Measurements from ENCODE around the gene ADD1. TPM values are rescaled to one million over a fixed set of nuclear protein-coding genes. Genes with fewer than 3 reads are reported as not detected.

ADD1 gene
- total RNA-seq, 2 experiments from 2014 or later, result 196 to 206 TPM

- Mint-ChIP-seq H3K27ac (peak overlapping the region; percentile 76), H3K27me3 (no peaks in the 10 kb centered on the region), H3K4me3 (peak overlapping the region; percentile 64), H3K4me1 (peaks cover 53% of the 10 kb centered on the region), H3K9me3 (ENCODE audit: low read depth) (no peaks in the 10 kb centered on the region), H3K36me3 (ENCODE audit: low read depth) (peaks cover 2% of the 10 kb centered on the region)
- ChIA-PET CTCF (interaction anchor here (0.6 to 1.5 kb wide), 4 partner anchors 18 to 134 kb away, joined by 3 to 7 read pairs (median 3); no protein-coding TSS in a partner anchor), POLR2A (no interaction called here)
- intact Hi-C loops (cut with DNase I, micrococcal nuclease), result loop anchor here (2.0 to 5.0 kb wide), 2 partner anchors 35 to 37 kb away; no protein-coding TSS in a partner anchor
- ATAC-seq, result no peak
- DNase-seq, result no peak
These were observed 44.3 kb upstream of the ADD1 start for GRCh38 chr4:2799224-2799911.

- POLR2A ChIA-PET, result no interaction called here
- intact Hi-C loops (cut with DNase I, micrococcal nuclease), result loop anchor here (2.0 to 5.0 kb wide), 2 partner anchors 35 to 38 kb away; no protein-coding TSS in a partner anchor
- Mint-ChIP-seq H3K4me1 (peaks cover 46% of the 10 kb centered on the region), H3K36me3 (ENCODE audit: low read depth) (peaks cover 2% of the 10 kb centered on the region), H3K4me3 (peak overlapping the region; percentile 57), H3K9me3 (ENCODE audit: low read depth) (no peaks in the 10 kb centered on the region), H3K27me3 (no peaks in the 10 kb centered on the region), H3K27ac (peak overlapping the region; percentile 65)
- DNase-seq, result peak; percentile 41
- no peak for ATAC-seq
- CTCF ChIA-PET, result interaction anchor here (0.6 to 1.0 kb wide), 2 partner anchors 21 to 37 kb away, joined by 3 read pairs; no protein-coding TSS in a partner anchor
These were observed 43.5 kb upstream of the ADD1 start for GRCh38 chr4:2799971-2800690.

DNA sequence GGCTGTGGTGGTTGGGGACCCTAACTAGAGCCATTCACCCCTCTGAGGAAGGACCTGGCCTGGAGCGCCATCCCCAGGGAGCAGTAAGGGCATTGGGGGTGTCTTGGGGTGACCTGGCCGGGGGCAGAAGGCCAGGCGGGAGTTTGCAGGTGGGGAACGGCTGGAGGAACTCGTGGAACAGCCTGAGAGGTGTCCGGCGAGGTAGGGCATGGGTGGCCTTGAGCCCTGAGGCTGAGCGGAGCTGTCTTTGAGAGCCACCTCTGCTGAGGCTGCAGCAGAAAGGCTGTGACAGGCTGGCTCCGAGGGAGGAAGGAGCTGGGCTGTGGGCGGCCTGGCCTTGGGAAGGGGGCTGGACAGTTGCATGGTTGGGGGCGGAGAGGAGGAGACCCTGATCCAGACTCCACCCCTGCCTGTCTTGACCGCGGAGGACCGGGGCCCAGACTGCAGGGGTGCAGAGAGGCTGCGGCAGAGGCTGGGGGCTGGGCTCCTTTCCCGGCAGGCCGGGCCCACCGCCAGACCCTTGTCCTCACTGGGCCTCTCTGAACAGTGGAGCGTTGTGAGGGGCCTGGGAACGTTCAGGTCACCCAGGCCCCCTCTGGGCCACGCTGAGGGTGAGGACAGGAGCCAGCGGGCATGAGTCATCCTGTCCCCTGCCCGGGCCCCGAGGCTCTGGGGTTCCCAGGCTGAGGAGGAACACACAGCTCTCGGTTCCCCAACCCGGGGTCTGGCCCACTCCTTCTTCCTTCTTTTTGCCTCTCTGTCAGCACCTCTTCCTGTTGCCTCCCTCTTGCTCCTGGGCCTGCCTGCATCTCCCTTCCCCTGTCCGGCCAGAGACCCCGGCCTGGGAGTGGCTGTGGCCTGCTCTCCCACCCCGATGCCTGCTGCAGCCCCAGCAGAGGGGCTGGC, 42.7 kb upstream of the ADD1 start:
- Mint-ChIP-seq H3K4me1 (peaks cover 43% of the 10 kb centered on the region), H3K36me3 (ENCODE audit: low read depth) (peaks cover 2% of the 10 kb centered on the region), H3K4me3 (peak overlapping the region; percentile 33), H3K27me3 (no peaks in the 10 kb centered on the region), H3K9me3 (ENCODE audit: low read depth) (no peaks in the 10 kb centered on the region), H3K27ac (peak overlapping the region; percentile 63)
- peak; percentile 45 for ATAC-seq
- peak; percentile 70 for DNase-seq
- intact Hi-C loops (cut with DNase I, micrococcal nuclease), result no loop called here
- ChIA-PET POLR2A (no interaction called here), CTCF (interaction anchor here (0.6 to 1.0 kb wide), 2 partner anchors 20 to 37 kb away, joined by 3 read pairs; no protein-coding TSS in a partner anchor)

DNA sequence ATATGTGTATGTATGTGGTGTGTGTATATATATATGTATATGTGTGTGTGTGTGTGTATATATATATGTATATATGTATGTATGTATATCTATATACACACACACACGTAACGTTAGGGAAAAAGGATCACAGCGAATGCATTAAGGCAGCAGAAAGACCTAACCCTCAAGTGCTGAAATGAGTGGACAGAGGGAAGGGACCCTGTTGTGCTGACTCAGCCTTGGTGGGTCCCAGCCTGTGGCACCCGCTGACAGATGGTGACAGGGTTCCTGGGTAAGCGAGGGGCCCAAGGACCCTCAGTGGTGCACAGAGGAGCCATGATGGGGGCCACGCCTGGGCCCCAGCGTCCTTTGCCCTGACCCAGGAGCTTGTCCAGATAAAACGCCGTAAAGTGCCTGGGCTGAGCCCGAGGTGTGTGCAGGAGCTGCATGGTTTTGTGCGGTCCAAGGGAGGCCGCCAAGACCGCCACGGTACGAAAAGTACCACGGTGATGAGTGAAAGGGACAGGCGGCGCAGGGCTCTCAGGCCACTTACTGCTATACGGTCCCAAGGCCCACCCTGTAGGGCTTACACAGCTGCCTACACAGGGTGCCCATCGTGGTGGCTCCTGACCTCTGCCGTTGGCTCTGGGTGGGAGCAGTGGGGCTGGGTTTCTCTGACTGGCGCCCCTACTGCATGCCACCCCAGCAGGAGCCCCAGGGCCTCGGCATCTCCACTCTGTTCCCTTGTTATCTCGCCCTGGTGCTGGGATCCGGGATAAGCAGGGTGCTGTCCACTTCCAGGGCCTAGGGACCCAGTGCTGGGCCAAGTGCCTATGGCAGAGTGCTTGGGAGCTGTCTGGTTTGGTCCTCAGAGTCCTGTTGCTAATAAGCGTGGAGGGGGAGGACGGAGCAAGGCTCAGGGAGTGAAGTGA, 40.8 kb upstream of the ADD1 start:
- CTCF ChIA-PET, result interaction anchor here (0.6 kb wide), 2 partner anchors 38 to 337 kb away, joined by 3 read pairs; no protein-coding TSS in a partner anchor
- peak; percentile 2 for DNase-seq
- Mint-ChIP-seq H3K27me3 (no peaks in the 10 kb centered on the region), H3K4me3 (no peak overlapping the region), H3K36me3 (ENCODE audit: low read depth) (peaks cover 2% of the 10 kb centered on the region), H3K4me1 (peaks cover 36% of the 10 kb centered on the region), H3K27ac (no peak overlapping the region), H3K9me3 (ENCODE audit: low read depth) (no peaks in the 10 kb centered on the region)
- intact Hi-C loops (cut with DNase I, micrococcal nuclease), result no loop called here
- ATAC-seq, result no peak
- POLR2A ChIA-PET, result interaction anchor here (0.5 kb wide), 1 partner anchor 251 kb away, joined by 3 read pairs; no protein-coding TSS in a partner anchor

GRCh38 chr4:2803624-2804448, 39.8 kb upstream of the ADD1 start:
- ChIA-PET CTCF (interaction anchor here (0.6 kb wide), 3 partner anchors 33 to 338 kb away, joined by 3 read pairs; no protein-coding TSS in a partner anchor), POLR2A (interaction anchor here (0.5 kb wide), 1 partner anchor 252 kb away, joined by 3 read pairs; no protein-coding TSS in a partner anchor)
- ATAC-seq (peak; percentile 27), DNase-seq (no peak)
- intact Hi-C loops (cut with DNase I, micrococcal nuclease), result no loop called here
- Mint-ChIP-seq H3K36me3 (ENCODE audit: low read depth) (peaks cover 2% of the 10 kb centered on the region), H3K9me3 (ENCODE audit: low read depth) (no peaks in the 10 kb centered on the region), H3K27me3 (no peaks in the 10 kb centered on the region), H3K27ac (no peak overlapping the region), H3K4me1 (peaks cover 26% of the 10 kb centered on the region), H3K4me3 (no peak overlapping the region)

- intact Hi-C loops (cut with DNase I, micrococcal nuclease), result no loop called here
- no peaks in the 10 kb centered on the region for H3K36me3 Mint-ChIP-seq (ENCODE audit: low read depth)
- no peak overlapping the region for H3K4me3 Mint-ChIP-seq
- H3K27me3 Mint-ChIP-seq, result no peaks in the 10 kb centered on the region
- no peak for ATAC-seq
- no peaks in the 10 kb centered on the region for H3K9me3 Mint-ChIP-seq (ENCODE audit: low read depth)
- peaks cover 21% of the 10 kb centered on the region for H3K4me1 Mint-ChIP-seq
- no peak overlapping the region for H3K27ac Mint-ChIP-seq
- POLR2A ChIA-PET, result no interaction called here
- CTCF ChIA-PET, result interaction anchor here (0.6 kb wide), 2 partner anchors 33 to 151 kb away, joined by 3 read pairs; no protein-coding TSS in a partner anchor
- no peak for DNase-seq
These were observed 39.1 kb upstream of the ADD1 start for GRCh38 chr4:2804449-2804972.

DNA sequence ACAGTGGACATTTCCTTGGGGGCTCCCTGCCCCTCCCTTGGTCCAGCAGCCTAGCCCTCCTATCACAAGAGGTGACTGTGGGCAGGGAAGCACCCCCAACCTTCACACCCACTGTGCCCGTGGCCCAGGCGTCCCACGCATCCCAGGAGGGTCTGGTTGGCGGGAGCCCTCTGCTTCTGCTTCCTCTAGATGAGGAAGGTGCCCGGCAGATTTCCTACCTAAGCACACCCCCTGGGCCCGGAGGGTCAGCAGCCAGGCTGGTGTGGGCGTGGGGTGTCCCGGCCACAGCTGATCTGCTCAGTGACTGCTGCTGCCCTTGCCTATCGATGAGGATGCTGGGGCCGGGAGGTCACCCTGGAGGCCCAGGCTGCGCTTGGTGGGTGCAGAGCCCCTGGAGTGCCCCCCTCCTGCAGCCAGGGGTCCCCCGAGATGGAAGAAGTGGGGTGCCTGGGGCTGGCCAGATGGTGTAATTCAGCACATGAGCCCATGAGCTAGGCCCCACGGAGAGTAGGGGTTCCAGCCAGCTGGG, 38.6 kb upstream of the ADD1 start:
- ATAC-seq (no peak), DNase-seq (no peak)
- H3K27me3 Mint-ChIP-seq, result no peaks in the 10 kb centered on the region
- no peaks in the 10 kb centered on the region for H3K9me3 Mint-ChIP-seq (ENCODE audit: low read depth)
- intact Hi-C loops (cut with DNase I, micrococcal nuclease), result no loop called here
- ChIA-PET POLR2A (no interaction called here), CTCF (interaction anchor here (0.6 kb wide), 1 partner anchor 150 kb away, joined by 3 read pairs; no protein-coding TSS in a partner anchor)
- H3K4me1 Mint-ChIP-seq, result peaks cover 17% of the 10 kb centered on the region
- H3K27ac Mint-ChIP-seq, result no peak overlapping the region
- H3K36me3 Mint-ChIP-seq (ENCODE audit: low read depth), result no peaks in the 10 kb centered on the region
- H3K4me3 Mint-ChIP-seq, result no peak overlapping the region

GRCh38 chr4:2805712-2806389, 37.8 kb upstream of the ADD1 start:
- POLR2A ChIA-PET, result no interaction called here
- no peak overlapping the region for H3K27ac Mint-ChIP-seq
- CTCF ChIA-PET, result interaction anchor here (0.6 kb wide), 1 partner anchor 41 kb away, joined by 3 read pairs; no protein-coding TSS in a partner anchor
- H3K27me3 Mint-ChIP-seq, result no peaks in the 10 kb centered on the region
- peaks cover 10% of the 10 kb centered on the region for H3K4me1 Mint-ChIP-seq
- H3K4me3 Mint-ChIP-seq, result no peak overlapping the region
- no peak for ATAC-seq
- no peak for DNase-seq
- H3K9me3 Mint-ChIP-seq (ENCODE audit: low read depth), result no peaks in the 10 kb centered on the region
- H3K36me3 Mint-ChIP-seq (ENCODE audit: low read depth), result no peaks in the 10 kb centered on the region
- intact Hi-C loops (cut with DNase I, micrococcal nuclease), result no loop called here
